ENCODE results near the gene SIX4. TPM values are rescaled to one million over a fixed set of nuclear protein-coding genes. Genes with fewer than 3 reads are reported as not detected.

SIX4 gene
- total and polyA plus RNA-seq, 9 of the 15 experiments (the other 6 are each of a cell fraction or from before 2014, with no cell fraction given) = 0.77 to 8.6 (median 5.6) TPM

DNA sequence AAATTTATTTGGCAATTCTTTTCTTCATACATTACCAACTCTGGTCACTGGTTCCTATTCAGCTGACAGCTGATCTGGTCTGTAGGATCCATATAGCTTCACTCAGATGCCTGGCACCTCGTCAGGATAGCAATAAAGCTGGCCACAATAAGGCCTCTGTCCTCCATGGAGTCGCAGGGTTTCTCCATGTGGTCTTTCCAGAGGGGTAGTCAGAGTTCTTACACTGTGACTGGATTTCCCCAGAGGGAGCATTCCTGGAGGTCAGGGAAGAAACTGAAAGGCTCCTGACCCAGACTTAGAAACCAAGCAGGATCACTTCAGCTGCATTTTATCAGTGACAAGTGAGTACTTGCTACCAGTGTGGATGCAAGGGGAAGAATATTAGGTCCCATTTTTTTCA, 39.9 kb downstream of the SIX4 start:
- intact Hi-C loops (cut with micrococcal nuclease) (no loop called here), in situ Hi-C loops (cut with MboI) (no loop called here)
- POLR2A ChIA-PET = no interaction called here
- no peaks in the 10 kb centered on the region for H4K20me1 ChIP-seq (replicated peaks; ENCODE audit: control insufficient read depth, insufficient read depth, low read length)
- no peaks in the 10 kb centered on the region for H3K9me3 ChIP-seq (replicated peaks; ENCODE audit: control insufficient read depth, insufficient read depth, low read depth, low read length)
- 8% methylated on average over 2 of the region's 2 CpGs for WGBS (ENCODE audit: insufficient coverage, low coverage, missing lambda C conversion rate)
- ATAC-seq = no peak
- H3K36me3 ChIP-seq (ENCODE audit: control insufficient read depth, insufficient read depth, low read length) = no peaks in the 10 kb centered on the region
- no peak for FAIRE-seq
- H3K4me1 ChIP-seq (replicated peaks in 1 of 2; ENCODE audit: control insufficient read depth in 2 of 2, insufficient read depth in 2 of 2, low read length in 2 of 2) = no peaks in the 10 kb centered on the region
- H3K79me2 ChIP-seq (ENCODE audit: control insufficient read depth, insufficient read depth, low read length) = no peaks in the 10 kb centered on the region
- H2AFZ ChIP-seq (ENCODE audit: low read depth, low read length) = no peak overlapping the region
- H3K9ac ChIP-seq (ENCODE audit: insufficient read depth in 1 of 2, low read depth in 2 of 2, low read length in 2 of 2) = no peak overlapping the region
- no TSS peak for BruUV-seq (replicated peaks)
- no peaks in the 10 kb centered on the region for H3K27me3 ChIP-seq (ENCODE audit: control insufficient read depth in 2 of 2, insufficient read depth in 2 of 2, low read length in 2 of 2)
- no peak for DNase-seq (ENCODE audit: extremely low read depth in 1 of 4, low spot score in 3 of 4)
- H3K9me1 ChIP-seq (ENCODE audit: control insufficient read depth, insufficient read depth, low read length) = no peaks in the 10 kb centered on the region
- H3K4me3 ChIP-seq = no peak overlapping the region
- H3K4me2 ChIP-seq (ENCODE audit: insufficient read depth, low read length) = no peak overlapping the region
- CTCF ChIA-PET (ENCODE audit: low intra/inter-chr PET ratio) = no interaction called here
- no peak for TF ChIP-seq SOX6 (IDR thresholded peaks at IDR 0.05)
- no peak for TF ChIP-seq KAT7 (CRISPR knock-in tag; IDR thresholded peaks at IDR 0.05; ENCODE audit: borderline replicate concordance)
- no peak for TF ChIP-seq CBX3 (IDR thresholded peaks at IDR 0.05; ENCODE audit: borderline replicate concordance in 1 of 2, low read length in 2 of 2)
- no peak for TF ChIP-seq ETV6 (IDR thresholded peaks at IDR 0.05; ENCODE audit: borderline replicate concordance in 1 of 2, low read depth in 2 of 2, low read length in 1 of 2)
- TF ChIP-seq ETV6 (CRISPR knock-in tag; IDR thresholded peaks at IDR 0.05; ENCODE audit: borderline replicate concordance) = no peak
- TF ChIP-seq ATF3 (IDR thresholded peaks at IDR 0.05) = no peak
- TF ChIP-seq ATF3 (CRISPR knock-in tag; conservative IDR thresholded peaks at IDR 0.05) = no peak
- TF ChIP-seq ZBTB49 (CRISPR knock-in tag; IDR thresholded peaks at IDR 0.05; ENCODE audit: borderline replicate concordance) = no peak
- no peak for TF ChIP-seq RBM25 (IDR thresholded peaks at IDR 0.05; ENCODE audit: low read depth, low read length, severe bottlenecking)
- no peak for TF ChIP-seq MYNN (IDR thresholded peaks at IDR 0.05)
- TF ChIP-seq MYNN (CRISPR knock-in tag; IDR thresholded peaks at IDR 0.05) = no peak
- TF ChIP-seq E2F4 (CRISPR knock-in tag; IDR thresholded peaks at IDR 0.05; ENCODE audit: low read depth) = no peak
- no peak overlapping the region for H3K27ac ChIP-seq (ENCODE audit: extremely low read depth, low read depth, low read length)

Data from K562 (cell line).